ENCODE measurements around the gene KIRREL2.
A peak's percentile ranks its signal among the peaks of the same experiment; 100 is the strongest.
"Not testable (repeated sequence)": the region's sequence is repeated elsewhere in the genome, so short reads cannot be mapped to it uniquely, and the experiment has no call there.

KIRREL2 gene

DNA sequence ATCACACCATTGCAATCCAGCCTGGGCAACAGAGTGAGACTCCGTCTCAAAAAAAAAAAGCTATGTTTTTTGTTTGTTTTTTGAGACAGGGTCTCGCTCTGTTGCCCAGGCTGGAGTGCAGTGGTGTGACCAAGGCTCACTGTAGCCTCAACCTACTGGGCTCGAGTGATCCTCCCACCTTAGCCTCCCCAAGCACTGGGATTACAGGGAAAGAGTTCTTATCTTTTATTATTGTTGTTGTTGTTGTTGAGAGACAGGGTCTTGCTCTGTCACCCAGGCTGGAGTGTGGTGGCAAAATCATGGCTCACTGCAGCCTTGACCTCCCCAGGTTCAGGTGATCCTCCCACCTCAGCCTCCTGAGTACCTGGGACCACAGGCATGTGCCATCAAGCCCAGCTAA lies 35.1 kb downstream of the KIRREL2 start:
- H3K36me3 Mint-ChIP-seq (ENCODE audit: low read depth), result peaks cover 95% of the 10 kb centered on the region
- peaks cover 30% of the 10 kb centered on the region for H3K4me1 Mint-ChIP-seq (ENCODE audit: low read depth)
- not testable (repeated sequence) for H3K4me3 Mint-ChIP-seq, H3K27me3 Mint-ChIP-seq, H3K27ac Mint-ChIP-seq, DNase-seq, H3K9me3 Mint-ChIP-seq

DNA sequence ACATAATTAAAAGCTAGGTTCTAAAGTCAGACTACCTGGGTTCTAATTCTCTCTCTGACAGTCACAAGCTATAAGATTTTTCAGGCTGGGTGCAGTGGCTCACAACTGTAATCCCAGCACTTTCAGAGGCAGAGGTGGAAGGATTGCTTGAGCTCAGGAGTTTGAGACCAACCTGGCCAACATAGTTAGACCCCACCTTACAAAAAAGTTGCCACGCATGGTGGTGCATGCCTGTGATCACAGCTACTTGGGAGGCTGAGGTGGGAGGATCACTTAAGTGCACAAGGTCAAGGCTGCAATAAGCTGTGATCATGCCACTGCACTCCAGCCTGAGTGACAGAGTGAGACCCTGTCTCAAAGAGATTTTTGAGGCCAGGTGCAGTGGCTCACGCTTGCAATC lies 37.6 kb downstream of the KIRREL2 start:
- Mint-ChIP-seq H3K36me3 (ENCODE audit: low read depth) (peaks cover 95% of the 10 kb centered on the region), H3K27me3 (no peaks in the 10 kb centered on the region), H3K9me3 (no peaks in the 10 kb centered on the region), H3K4me1 (ENCODE audit: low read depth) (peaks cover 43% of the 10 kb centered on the region), H3K4me3 (no peak overlapping the region), H3K27ac (peak overlapping the region; percentile 52)
- no peak for DNase-seq

DNA sequence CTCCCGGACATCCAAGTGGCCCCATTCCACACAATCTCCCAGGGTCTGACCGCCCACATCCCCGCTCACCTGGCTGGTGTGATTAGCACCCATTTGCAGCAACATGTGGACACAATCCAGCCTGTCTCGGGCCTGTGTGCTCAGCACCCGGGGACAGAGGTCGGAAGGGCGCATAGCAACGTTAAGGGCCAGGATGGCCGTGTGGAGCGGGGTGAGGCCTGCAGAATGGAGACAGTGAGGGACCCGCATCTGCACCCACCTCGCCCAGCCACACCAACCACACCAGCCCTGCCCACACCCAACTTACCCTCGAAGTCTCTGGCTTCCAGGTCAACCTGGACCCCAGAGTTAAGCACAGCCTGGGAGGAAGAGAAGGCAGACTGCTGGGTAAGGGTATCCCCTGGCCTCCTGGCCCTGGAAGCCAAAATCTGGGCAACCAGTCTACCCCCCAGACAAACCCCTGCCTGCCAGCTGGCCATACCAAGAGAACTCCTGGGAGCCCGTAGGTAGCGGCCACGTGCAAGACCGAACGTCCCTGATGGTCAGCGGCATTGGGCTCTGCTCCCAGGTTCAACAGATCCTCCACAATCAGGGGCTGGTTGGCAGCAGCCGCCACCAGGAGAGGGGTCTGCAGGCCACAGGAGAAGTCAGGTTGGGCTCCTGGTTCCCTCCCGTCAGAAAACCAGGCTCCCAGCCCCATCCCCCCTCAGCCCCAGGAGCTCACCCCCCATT lies 39.4 kb downstream of the KIRREL2 start:
- Mint-ChIP-seq H3K27ac (peak overlapping the region; percentile 98), H3K4me1 (ENCODE audit: low read depth) (peaks cover 44% of the 10 kb centered on the region), H3K36me3 (ENCODE audit: low read depth) (peaks cover 85% of the 10 kb centered on the region), H3K9me3 (no peaks in the 10 kb centered on the region), H3K27me3 (no peaks in the 10 kb centered on the region), H3K4me3 (peak overlapping the region; percentile 97)
- no peak for DNase-seq

DNA sequence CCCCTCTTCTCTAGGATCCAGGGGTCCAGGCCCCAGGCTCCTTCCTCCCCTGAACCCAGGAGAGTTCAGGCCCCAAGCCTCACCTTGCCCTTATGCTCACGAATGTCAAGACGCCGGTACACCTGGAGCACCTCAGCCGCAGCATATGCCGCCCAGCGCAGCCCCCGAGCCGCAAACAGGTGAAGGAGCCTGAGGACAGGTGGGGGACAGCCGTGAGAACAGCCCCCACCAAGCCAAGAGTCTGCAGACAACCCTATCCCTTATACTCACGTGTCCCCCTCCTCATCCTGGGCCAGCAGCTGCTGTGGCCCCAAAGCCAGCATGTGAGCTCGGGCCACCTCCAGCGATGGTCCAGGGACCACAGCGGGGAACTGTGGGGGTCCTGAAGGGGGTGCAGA lies 39.9 kb downstream of the KIRREL2 start:
- no peaks in the 10 kb centered on the region for H3K27me3 Mint-ChIP-seq
- DNase-seq, result no peak
- peaks cover 80% of the 10 kb centered on the region for H3K36me3 Mint-ChIP-seq (ENCODE audit: low read depth)
- peaks cover 49% of the 10 kb centered on the region for H3K4me1 Mint-ChIP-seq (ENCODE audit: low read depth)
- peak overlapping the region; percentile 98 for H3K27ac Mint-ChIP-seq
- peak overlapping the region; percentile 97 for H3K4me3 Mint-ChIP-seq
- H3K9me3 Mint-ChIP-seq, result no peaks in the 10 kb centered on the region

GRCh38 chr19:35897706-35898451 lies 41.2 kb downstream of the KIRREL2 start:
- Mint-ChIP-seq H3K36me3 (ENCODE audit: low read depth) (peaks cover 70% of the 10 kb centered on the region), H3K9me3 (no peaks in the 10 kb centered on the region), H3K27ac (peak overlapping the region; percentile 98), H3K27me3 (no peaks in the 10 kb centered on the region), H3K4me3 (peak overlapping the region; percentile 97), H3K4me1 (ENCODE audit: low read depth) (peaks cover 58% of the 10 kb centered on the region)
- DNase-seq, result no peak

GRCh38 chr19:35898499-35898809 lies 41.7 kb downstream of the KIRREL2 start:
- peak overlapping the region; percentile 98 for H3K27ac Mint-ChIP-seq
- peaks cover 69% of the 10 kb centered on the region for H3K36me3 Mint-ChIP-seq (ENCODE audit: low read depth)
- H3K9me3 Mint-ChIP-seq, result no peaks in the 10 kb centered on the region
- H3K27me3 Mint-ChIP-seq, result no peaks in the 10 kb centered on the region
- peak overlapping the region; percentile 97 for H3K4me3 Mint-ChIP-seq
- DNase-seq, result no peak
- peaks cover 60% of the 10 kb centered on the region for H3K4me1 Mint-ChIP-seq (ENCODE audit: low read depth)

DNA sequence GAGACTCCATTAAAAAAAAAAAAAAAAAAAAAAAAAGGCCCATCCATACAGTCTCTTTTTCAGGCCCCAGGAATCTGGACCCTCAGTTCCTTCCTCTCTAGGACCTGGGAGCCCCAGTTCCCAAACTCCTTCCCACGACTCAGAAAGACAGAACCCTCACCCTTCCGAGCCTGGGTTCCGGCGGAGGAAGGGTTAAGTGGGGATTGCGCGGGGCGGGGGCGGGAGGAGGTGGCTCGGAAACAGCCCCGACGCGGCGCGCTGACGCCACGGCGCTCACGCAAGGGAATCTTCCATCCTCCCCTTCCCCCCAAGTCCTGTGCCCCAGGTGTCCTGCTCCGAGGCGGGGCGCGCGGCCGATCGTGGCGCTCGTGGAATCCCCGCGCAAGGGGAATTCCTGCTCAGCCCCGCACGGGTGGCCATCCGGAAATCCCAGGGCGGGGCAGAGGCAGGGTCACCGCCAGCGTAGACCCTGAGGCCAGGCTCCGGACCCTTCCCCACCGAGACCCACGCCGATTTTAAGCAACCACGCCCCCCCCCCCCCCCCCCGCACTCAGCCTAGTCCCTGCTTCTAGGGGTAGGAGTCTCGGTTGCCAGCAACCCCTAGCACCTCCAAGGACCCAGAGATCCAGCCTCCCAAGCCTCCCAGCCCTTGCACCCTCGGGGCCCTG lies 43.0 kb downstream of the KIRREL2 start:
- H3K4me1 Mint-ChIP-seq (ENCODE audit: low read depth), result peaks cover 68% of the 10 kb centered on the region
- no peaks in the 10 kb centered on the region for H3K9me3 Mint-ChIP-seq
- H3K4me3 Mint-ChIP-seq, result peak overlapping the region; percentile 97
- peak overlapping the region; percentile 98 for H3K27ac Mint-ChIP-seq
- H3K27me3 Mint-ChIP-seq, result no peaks in the 10 kb centered on the region
- H3K36me3 Mint-ChIP-seq (ENCODE audit: low read depth), result peaks cover 58% of the 10 kb centered on the region
- peak; percentile 89 for DNase-seq

DNA sequence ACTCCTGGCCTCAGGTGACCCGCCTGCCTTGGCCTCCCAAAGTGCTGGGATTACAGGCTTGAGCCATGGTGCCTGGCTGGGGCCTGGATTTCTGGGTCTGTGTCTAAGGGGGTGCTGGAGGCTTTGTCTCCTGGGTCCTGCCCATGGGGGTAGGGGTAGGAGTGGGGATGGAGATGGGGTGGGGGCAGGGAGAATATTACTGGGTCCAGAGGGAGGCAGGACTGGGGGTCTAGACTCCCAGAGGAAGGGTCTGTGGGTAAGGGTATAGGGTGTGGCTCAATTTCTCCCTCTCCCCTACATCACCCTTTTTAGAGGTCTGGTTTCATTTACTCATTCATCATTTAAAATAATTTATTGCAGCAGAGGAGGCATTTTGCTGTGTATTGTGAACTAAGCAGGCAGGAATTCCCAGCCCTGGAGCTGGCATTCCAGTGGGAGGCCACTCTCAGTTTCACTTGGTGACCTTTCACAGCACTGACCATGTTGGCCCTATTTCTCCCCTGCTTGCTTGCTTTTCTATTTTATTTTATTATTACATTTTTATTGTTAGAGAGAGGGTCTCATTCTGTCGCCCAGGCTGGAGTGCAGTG lies 44.4 kb downstream of the KIRREL2 start:
- Mint-ChIP-seq H3K4me3 (peak overlapping the region; percentile 97), H3K4me1 (ENCODE audit: low read depth) (peaks cover 65% of the 10 kb centered on the region), H3K27ac (peak overlapping the region; percentile 98), H3K36me3 (ENCODE audit: low read depth) (peaks cover 43% of the 10 kb centered on the region), H3K27me3 (no peaks in the 10 kb centered on the region), H3K9me3 (no peaks in the 10 kb centered on the region)
- DNase-seq, result no peak

- H3K27me3 Mint-ChIP-seq, result no peaks in the 10 kb centered on the region
- DNase-seq, result peak; percentile 60
- H3K4me3 Mint-ChIP-seq, result peak within 1 kb of the TSS; percentile 97
- no peaks in the 10 kb centered on the region for H3K9me3 Mint-ChIP-seq
- H3K4me1 Mint-ChIP-seq (ENCODE audit: low read depth), result peaks cover 62% of the 10 kb centered on the region
- H3K27ac Mint-ChIP-seq, result peak within 1 kb of the TSS; percentile 98
- H3K36me3 Mint-ChIP-seq (ENCODE audit: low read depth), result peaks cover 34% of the 10 kb centered on the region
These were observed 45.3 kb downstream of the KIRREL2 start, which contains the start of gene HCST for GRCh38 chr19:35901854-35902661. Gene HCST, plus strand, starts transcription at chr19:35902529. Its CDS starts 65 bp downstream, at chr19:35902594.

- Mint-ChIP-seq H3K4me3 (peak overlapping the region; percentile 97), H3K9me3 (no peaks in the 10 kb centered on the region), H3K4me1 (ENCODE audit: low read depth) (peaks cover 56% of the 10 kb centered on the region), H3K27ac (peak overlapping the region; percentile 93), H3K27me3 (no peaks in the 10 kb centered on the region), H3K36me3 (ENCODE audit: low read depth) (peaks cover 25% of the 10 kb centered on the region)
- DNase-seq, result no peak
These were observed 46.3 kb downstream of the KIRREL2 start for GRCh38 chr19:35902870-35903475.

GRCh38 chr19:35903550-35904179 lies 47.0 kb downstream of the KIRREL2 start:
- Mint-ChIP-seq H3K4me1 (ENCODE audit: low read depth) (peaks cover 51% of the 10 kb centered on the region), H3K9me3 (no peaks in the 10 kb centered on the region), H3K27me3 (no peaks in the 10 kb centered on the region), H3K27ac (peak overlapping the region; percentile 93), H3K4me3 (peak overlapping the region; percentile 97), H3K36me3 (ENCODE audit: low read depth) (peaks cover 18% of the 10 kb centered on the region)
- peak; percentile 86 for DNase-seq

DNA sequence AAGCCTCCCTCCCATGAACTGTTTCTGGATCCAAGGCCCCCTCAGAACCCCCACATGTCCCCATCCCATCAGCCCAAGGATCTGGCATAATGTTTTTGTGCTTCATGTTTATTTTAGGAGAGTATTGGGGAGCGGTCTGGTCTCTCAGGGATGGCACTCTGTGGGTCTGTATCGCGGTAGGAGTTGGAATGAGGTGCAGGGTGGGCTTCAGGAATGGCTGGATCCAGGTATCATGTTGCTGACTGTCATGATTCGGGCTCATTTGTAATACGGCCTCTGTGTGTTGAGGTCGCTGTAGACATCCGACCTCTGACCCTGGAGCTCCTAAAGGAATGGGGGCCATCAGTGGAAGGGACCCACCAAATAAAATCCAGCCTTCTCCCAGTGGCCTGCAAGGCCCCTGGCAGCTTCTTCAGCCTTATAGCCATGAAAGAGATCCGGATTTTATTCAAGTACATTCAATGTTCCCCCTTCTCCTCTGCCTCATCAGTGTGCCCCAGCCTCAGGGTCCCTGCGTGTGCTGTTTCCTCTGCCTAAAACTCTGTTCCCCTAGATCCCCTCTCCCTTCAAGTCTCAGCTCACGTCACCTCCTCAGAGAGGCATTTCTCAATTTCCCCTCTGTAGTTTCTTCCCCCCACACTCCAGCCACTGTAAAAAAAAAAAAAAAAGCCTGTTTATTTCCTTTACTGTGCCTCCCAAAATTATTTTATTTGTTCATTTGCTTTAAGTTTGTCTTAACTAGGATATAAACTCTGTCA lies 47.8 kb downstream of the KIRREL2 start:
- peaks cover 10% of the 10 kb centered on the region for H3K36me3 Mint-ChIP-seq (ENCODE audit: low read depth)
- no peak for DNase-seq
- peaks cover 58% of the 10 kb centered on the region for H3K4me1 Mint-ChIP-seq (ENCODE audit: low read depth)

More for the DNA sequence above, 47.8 kb downstream of the KIRREL2 start:
- Mint-ChIP-seq H3K27ac (peak overlapping the region; percentile 85), H3K27me3 (no peaks in the 10 kb centered on the region), H3K9me3 (no peaks in the 10 kb centered on the region), H3K4me3 (peak overlapping the region; percentile 45)

Measured in activated T-cell treated with anti-CD3 and anti-CD28 coated beads, Interleukin-2, amount 50 U/mL, for 24 hours (primary cell).